Measurements from ENCODE around the gene THBS4.

- no peak for TF ChIP-seq CTCF (IDR thresholded peaks at IDR 0.05; ENCODE audit: low read depth, low read length, poor library complexity, severe bottlenecking)
- TF ChIP-seq EZH2phosphoT487 (IDR thresholded peaks at IDR 0.05; ENCODE audit: borderline replicate concordance, low read length) = no peak
Measured at GRCh38 chr5:80069918-80070318, 34.8 kb downstream of the THBS4 start.
